LNCaP clone FGC (cell line): ENCODE results near the gene MIAT.
"Not testable (repeated sequence)": the region's sequence is repeated elsewhere in the genome, so short reads cannot be mapped to it uniquely, and the experiment has no call there.

Source experiments
- DNase-seq: peaks from one replicate; pipeline ENCODE4 v3.0.0-alpha.2; 2011; ENCODE audit warnings: low read depth
- H3K4me3 ChIP-seq: 2 replicates; pipeline ENCODE4 v1.5.1; 2011; ENCODE audit warnings: mild to moderate bottlenecking, low read depth, low read length, control low read depth
- TF ChIP-seq, protein P1 (sequence below): IDR thresholded peaks from 2 replicates; pipeline ENCODE4 v1.5.1; 2012; ENCODE audit warnings: mild to moderate bottlenecking; ENCODE audit not compliant: control insufficient read depth, insufficient read depth; ENCODE audit errors: extremely low read depth

MIAT gene

GRCh38 chr22:26656891-26657851 lies at the start of gene MIAT:
MIAT (plus strand) TSS chr22:26657588.
- TF ChIP-seq, protein P1, sequence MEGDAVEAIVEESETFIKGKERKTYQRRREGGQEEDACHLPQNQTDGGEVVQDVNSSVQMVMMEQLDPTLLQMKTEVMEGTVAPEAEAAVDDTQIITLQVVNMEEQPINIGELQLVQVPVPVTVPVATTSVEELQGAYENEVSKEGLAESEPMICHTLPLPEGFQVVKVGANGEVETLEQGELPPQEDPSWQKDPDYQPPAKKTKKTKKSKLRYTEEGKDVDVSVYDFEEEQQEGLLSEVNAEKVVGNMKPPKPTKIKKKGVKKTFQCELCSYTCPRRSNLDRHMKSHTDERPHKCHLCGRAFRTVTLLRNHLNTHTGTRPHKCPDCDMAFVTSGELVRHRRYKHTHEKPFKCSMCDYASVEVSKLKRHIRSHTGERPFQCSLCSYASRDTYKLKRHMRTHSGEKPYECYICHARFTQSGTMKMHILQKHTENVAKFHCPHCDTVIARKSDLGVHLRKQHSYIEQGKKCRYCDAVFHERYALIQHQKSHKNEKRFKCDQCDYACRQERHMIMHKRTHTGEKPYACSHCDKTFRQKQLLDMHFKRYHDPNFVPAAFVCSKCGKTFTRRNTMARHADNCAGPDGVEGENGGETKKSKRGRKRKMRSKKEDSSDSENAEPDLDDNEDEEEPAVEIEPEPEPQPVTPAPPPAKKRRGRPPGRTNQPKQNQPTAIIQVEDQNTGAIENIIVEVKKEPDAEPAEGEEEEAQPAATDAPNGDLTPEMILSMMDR: no peak
- DNase-seq: no peak
- no peak within 1 kb of the TSS for H3K4me3 ChIP-seq

GRCh38 chr22:26608129-26608528 lies 49.3 kb upstream of the MIAT start:
- TF ChIP-seq, protein P1: no peak
- DNase-seq: no peak
- no peak overlapping the region for H3K4me3 ChIP-seq

DNA sequence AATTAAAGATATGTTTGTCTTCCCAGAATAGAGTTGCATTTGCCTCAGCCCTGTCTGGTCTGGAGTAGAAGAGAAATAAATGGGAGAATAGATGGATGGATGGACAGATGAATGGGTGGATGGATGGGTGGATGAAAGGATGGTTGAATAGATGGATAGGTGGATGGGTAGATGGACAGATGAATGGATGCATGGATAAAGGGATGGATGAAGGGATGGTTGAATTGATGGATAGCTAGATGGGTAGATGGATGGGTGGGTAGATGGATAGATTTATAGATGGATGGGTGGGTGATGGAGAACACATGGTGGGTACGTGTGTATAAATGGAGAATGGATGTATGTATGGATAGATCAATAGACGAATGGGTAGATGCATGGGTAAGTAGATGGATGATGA lies 48.1 kb upstream of the MIAT start:
- no peak overlapping the region for H3K4me3 ChIP-seq
- DNase-seq: no peak
- TF ChIP-seq, protein P1: no peak

DNA sequence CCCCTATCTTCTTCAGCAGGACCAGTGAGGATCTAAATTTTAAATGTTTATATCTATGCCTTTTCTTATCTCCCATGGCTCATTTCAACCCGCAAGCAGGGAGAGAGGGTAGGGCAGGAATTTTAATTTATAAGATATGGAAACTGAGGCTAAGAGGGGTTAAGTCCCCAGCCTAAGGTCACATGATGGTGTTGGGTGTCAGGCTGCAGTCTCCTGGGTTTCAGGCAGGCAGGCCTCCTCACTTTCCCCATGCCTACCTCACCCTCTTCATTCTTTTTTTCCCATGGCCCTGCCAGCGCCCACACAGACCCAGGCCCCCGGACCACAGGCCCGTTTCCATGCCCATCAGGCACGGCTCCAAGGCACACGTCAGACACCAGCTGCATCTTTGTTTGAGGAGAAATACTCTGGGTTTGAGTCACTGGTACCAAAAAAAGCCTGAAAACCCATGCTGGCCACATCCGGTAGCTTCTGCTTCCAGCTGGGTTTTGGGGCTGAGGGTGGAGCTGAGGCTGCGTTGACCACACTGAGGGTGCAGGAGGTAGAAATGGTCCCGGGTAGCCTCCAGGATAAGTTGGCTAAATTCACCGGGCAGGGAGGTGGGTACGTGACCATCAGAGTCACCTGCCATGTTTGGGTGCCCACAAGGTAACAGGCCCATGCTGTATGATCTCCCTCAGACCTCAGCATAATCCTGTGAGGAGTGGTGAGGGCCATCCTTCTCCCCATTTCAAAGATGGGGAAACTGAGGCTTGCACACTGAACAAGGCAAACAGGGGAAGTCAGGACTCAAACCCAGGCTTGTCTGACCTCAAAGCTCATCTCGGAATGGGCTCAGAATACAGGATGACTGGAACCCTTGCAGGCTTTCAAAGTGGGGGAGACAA lies 47.1 kb upstream of the MIAT start:
- no peak overlapping the region for H3K4me3 ChIP-seq
- TF ChIP-seq, protein P1: no peak
- DNase-seq: no peak

DNA sequence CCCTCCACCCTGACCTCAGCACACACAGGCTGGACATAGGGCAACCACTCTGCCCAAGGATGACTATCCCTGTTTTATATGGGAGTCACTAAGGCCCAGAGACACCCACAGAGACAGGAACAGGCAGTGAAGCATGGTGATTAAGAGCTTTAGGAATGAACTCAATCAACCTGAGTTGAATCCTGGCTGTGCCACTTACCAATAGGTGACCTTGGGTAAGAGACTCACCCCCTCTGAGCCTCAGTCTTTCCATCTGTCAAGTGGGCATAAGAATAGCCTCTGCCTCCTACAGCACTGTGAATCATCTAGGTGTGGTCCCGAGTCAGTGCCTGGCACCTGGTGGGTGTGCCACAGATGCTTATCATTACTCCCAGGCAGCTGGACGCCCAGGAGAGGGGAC lies 46.4 kb upstream of the MIAT start:
- no peak overlapping the region for H3K4me3 ChIP-seq
- TF ChIP-seq, protein P1: no peak
- no peak for DNase-seq

GRCh38 chr22:26612652-26613051 lies 44.7 kb upstream of the MIAT start:
- H3K4me3 ChIP-seq: no peak overlapping the region
- TF ChIP-seq, protein P1: no peak

DNA sequence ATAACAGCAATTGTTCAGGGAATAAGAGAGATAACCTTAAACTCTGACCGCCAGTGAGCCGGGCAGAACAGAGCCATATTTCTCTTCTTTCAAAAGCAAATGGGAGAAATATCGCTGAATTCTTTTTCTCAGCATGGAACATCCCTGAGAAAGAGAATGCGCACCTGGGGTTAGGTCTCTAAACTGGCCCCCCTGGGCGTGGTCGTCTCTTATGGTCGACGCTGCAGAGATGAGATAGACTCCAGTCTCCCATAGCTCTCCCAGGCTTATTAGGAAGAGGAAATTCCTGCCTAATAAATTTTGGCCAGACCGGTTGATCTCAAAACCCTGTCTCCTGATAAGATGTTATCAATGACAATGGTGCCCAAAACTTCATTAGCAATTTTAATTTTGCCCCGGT lies 43.6 kb upstream of the MIAT start:
- not testable (repeated sequence) for DNase-seq, H3K4me3 ChIP-seq

More at GRCh38 chr22:26612652-26613051, 44.7 kb upstream of the MIAT start:
- DNase-seq: no peak
